Measurements from ENCODE around the gene HECTD1.
"Not testable (repeated sequence)": the region's sequence is repeated elsewhere in the genome, so short reads cannot be mapped to it uniquely, and the experiment has no call there.

Gene HECTD1

DNA sequence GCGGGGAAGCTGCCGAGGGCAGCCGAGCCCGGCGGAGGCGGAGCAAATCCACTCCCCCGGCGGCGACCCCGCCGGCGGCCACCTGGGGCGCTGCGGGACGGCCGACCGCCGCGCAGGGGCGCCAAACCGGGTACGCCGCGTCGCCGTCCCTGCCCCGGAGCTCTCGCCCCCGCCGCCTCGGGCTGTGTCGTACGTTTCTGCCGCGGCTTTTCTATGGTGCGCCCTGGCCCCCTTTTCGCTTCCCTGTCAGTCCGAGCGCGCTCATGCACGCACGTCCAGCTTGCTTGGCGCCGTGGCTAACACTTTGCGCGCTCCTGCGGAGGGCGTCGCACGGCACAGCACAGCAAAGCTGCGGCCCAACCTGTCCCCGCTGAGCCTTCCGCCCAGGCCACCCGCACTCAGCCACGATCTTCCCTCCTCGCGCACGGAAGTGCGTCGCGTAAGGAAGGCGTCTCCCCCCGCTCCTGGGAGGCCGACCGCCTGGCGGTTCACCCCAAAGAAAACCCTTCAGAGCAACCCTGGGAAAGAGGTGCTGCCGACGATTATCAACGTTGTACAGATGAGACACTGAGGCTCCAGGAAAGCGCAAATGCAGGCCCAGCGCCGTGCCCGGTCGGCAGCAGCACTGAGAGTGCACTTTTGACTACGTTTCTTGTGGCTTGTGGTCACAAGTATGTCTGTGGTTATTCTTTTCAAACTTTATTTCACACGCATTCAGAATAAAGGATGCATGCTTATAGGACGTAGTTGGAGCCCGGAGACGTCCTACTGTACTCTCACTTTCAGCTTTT, at the start of gene HECTD1:
Gene HECTD1, minus strand, starts transcription at position 39 of the 791 bp plus-strand sequence. CDS start 1,857 bp downstream, outside the sequence.
- DNase-seq (ENCODE audit: low read depth in 4 of 4, low spot score in 1 of 4) = peak; percentile 46 to 85 (median 78)

DNA sequence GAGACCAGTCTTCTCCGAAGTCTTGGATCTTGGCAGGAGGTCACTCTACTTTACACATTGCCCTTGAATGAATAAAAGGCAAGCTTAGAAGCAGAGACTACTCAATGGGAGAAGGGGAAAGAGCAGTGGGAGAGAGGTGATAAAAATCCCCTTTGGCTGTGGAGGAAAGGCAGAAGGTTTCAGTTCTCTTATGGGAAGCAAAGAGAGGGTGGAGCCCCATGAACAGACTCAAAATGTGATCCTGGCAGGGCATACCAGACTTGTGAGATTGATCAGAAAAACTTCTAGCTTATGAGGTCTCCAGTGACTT, 49.6 kb upstream of the HECTD1 start:
- DNase-seq (ENCODE audit: low read depth in 4 of 4, low spot score in 1 of 4) = no peak

- no peak for DNase-seq (ENCODE audit: low read depth in 4 of 4, low spot score in 1 of 4)
Observed at GRCh38 chr14:31256534-31257243, 49.1 kb upstream of the HECTD1 start.

- DNase-seq (ENCODE audit: low read depth in 4 of 4, low spot score in 1 of 4) = not testable (repeated sequence)
Observed at GRCh38 chr14:31255918-31256317, 48.3 kb upstream of the HECTD1 start.

DNA sequence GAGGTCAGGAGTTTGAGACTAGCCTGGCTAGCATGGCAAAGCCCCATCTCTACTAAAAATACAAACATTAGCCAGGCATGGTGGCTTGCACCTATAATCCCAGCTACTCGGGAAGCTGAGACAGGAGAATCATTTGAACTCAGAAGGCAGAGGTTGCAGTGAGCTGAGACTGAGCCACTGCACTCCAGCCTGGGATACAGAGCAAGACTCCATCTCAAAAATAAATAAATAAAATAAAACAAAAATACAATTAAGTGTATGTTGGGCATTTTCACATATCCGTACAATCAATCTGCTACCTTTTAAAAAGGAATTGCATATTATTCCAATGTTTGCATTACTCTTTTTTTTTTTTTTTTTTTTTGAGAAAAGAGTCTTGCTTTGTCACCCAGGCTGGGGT, 47.7 kb upstream of the HECTD1 start:
- no peak for DNase-seq (ENCODE audit: low read depth in 4 of 4, low spot score in 1 of 4)

GRCh38 chr14:31253746-31254471, 46.3 kb upstream of the HECTD1 start:
- no peak for DNase-seq (ENCODE audit: low read depth in 4 of 4, low spot score in 1 of 4)

GRCh38 chr14:31252865-31253264, 45.3 kb upstream of the HECTD1 start:
- no peak for DNase-seq (ENCODE audit: low read depth in 4 of 4, low spot score in 1 of 4)

- no peak for DNase-seq (ENCODE audit: low read depth in 4 of 4, low spot score in 1 of 4)
Observed at GRCh38 chr14:31251028-31251958, 43.7 kb upstream of the HECTD1 start.

DNA sequence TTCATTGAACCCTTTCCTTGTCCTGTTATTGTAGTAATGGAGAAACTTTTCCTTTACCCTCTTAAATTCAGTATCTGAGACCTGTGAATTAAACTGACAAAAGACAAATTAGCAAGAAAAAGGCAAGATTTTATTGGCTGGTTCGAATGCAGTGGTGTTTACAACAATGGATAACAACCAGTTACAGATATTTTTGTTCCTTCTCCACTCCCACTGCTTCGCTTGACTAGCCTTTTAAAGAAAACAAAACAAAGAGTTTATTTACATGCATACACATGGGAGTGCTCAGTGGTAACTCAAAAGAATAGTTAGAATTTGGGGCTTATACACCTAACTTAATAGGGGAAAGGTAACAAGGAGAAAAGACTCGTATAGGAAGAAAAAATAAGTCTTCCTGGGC, 37.0 kb upstream of the HECTD1 start:
- DNase-seq (ENCODE audit: low read depth in 4 of 4, low spot score in 1 of 4) = no peak

- peak in 2 of 4 experiments; percentile 0 to 13 for DNase-seq (ENCODE audit: low read depth in 4 of 4, low spot score in 1 of 4)
Observed at GRCh38 chr14:31243860-31244259, 36.3 kb upstream of the HECTD1 start.

GRCh38 chr14:31242161-31242940, 34.8 kb upstream of the HECTD1 start:
- DNase-seq (ENCODE audit: low read depth in 4 of 4, low spot score in 1 of 4) = not testable (repeated sequence)

- DNase-seq (ENCODE audit: low read depth in 4 of 4, low spot score in 1 of 4) = no peak
Observed at GRCh38 chr14:31241450-31242114, 34.0 kb upstream of the HECTD1 start.

DNA sequence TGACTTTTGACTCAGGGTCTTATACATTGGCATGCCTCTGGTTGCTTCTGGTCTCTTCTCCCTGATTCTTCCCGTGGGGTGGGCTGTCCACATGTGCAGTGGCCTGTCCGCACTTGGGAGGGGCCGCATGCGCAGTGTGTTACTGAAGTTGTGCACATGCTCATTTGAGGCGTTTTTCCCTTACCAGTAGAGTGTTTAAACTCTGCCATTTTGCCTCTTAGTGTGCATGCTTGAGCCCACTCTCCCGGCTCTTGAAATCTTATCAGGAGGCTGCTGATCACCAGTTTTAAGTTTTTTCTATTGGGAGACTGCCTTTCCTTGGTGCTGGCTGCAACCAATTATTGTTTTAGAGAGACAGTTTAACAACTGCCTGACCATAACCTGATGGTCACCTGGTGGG, 32.1 kb upstream of the HECTD1 start:
- DNase-seq (ENCODE audit: low read depth in 4 of 4, low spot score in 1 of 4) = no peak

DNA sequence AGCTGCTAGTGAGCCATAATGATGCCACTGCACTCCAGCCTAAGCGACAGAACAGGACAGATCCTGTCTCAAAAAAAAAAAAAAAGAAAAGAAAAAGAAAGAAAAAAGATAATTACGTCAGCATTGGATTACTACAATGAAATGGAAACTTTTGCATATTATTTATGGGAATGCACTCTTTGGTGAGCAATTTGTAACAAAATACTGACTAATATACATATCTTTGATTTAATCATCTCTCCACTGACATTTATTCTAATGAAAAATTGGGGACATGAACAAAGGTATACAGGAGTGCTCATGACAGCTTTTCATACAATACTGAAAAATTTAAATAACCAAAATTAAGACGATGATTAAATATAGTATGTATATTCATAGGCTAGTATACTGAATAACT, 27.9 kb upstream of the HECTD1 start:
- DNase-seq (ENCODE audit: low read depth in 4 of 4, low spot score in 1 of 4) = no peak

GRCh38 chr14:31232081-31232480, 24.5 kb upstream of the HECTD1 start:
- DNase-seq (ENCODE audit: low read depth in 4 of 4, low spot score in 1 of 4) = no peak

GRCh38 chr14:31231272-31231671, 23.7 kb upstream of the HECTD1 start:
- DNase-seq (ENCODE audit: low read depth in 4 of 4, low spot score in 1 of 4) = not testable (repeated sequence)

DNA sequence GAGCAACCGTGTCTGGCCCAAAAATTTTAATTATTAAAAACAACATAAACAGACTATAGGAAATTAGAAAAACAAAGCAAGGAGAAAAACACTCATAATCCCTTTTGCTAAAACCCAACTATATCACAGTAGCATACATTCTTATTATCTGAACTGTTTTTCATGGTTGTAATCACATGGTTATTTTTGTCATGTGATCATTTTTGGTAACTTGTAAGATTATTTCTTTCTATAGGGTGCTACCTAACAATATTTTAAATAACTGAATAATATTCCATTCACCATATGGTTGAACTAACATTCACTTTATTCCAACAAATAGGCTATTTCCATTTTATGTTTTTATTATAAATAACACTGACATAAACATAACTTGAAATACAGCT, 23.0 kb upstream of the HECTD1 start:
- DNase-seq (ENCODE audit: low read depth in 4 of 4, low spot score in 1 of 4) = no peak

- DNase-seq (ENCODE audit: low read depth in 4 of 4, low spot score in 1 of 4) = no peak
Observed at GRCh38 chr14:31229638-31230572, 22.3 kb upstream of the HECTD1 start.

Data from stimulated activated CD4-positive, alpha-beta T cell treated with anti-CD3 and anti-CD28 coated beads, Interleukin-1b, Interleukin-23, amount 100 ng/mL, for 24 hours (primary cell).